SK-N-SH (cell line): ENCODE data around the gene HPDL. TPM values are rescaled to one million over a fixed set of nuclear protein-coding genes. Genes with fewer than 3 reads are reported as not detected.

Experiments
- CTCF ChIA-PET: fragments of 300-600, 350-600 bp; formaldehyde crosslinking; extraction: SDS; loops from one replicate; lab custom pipeline; 2021; lab: Yijun Ruan, JAX
- POLR2A ChIA-PET: fragments of 350-600 bp; sonication (Branson Sonifier 250); formaldehyde crosslinking; extraction: SDS; loops from one replicate; lab custom pipeline; 2020; ENCODE audit warnings: antibody characterized with exemption, inconsistent platforms; lab: Yijun Ruan, JAX
- DNase-seq: peaks from one replicate; pipeline ENCODE4 v3.0.0; 2012
- H2AFZ ChIP-seq: fragments of 200-600 bp; sonication (generic); 2 replicates; pipeline ENCODE4 v1.8.1; 2016; ENCODE audit warnings: antibody characterized with exemption, mild to moderate bottlenecking, low read depth
- H3F3A ChIP-seq: fragments of 200-600 bp; sonication (generic); replicated peaks from 2 replicates; pipeline ENCODE3; 2016; ENCODE audit warnings: antibody characterized with exemption, mild to moderate bottlenecking; ENCODE audit not compliant: insufficient read depth
- H3K27ac ChIP-seq, 2 experiments: fragments of 200-500 bp in 1 of 2; fragments of 200-600 bp in 1 of 2; sonication (Bioruptor generic) in 1 of 2; sonication (generic), shearing (Covaris generic) in 1 of 2; 2 replicates each; pipeline versions ENCODE4 v1.5.1 to v1.6.1; 2014 to 2016; ENCODE audit warnings: low read depth in 2 of 2, inconsistent platforms in 1 of 2, low read length in 1 of 2, mild to moderate bottlenecking in 1 of 2, mixed read lengths in 1 of 2
- H3K27me3 ChIP-seq: fragments of 200-600 bp; sonication (generic), shearing (Covaris generic); 2 replicates; pipeline ENCODE4 v1.6.1; 2016; ENCODE audit warnings: mixed run types; ENCODE audit not compliant: insufficient read depth
- H3K36me3 ChIP-seq, 2 experiments: fragments of 200-500 bp in 1 of 2; fragments of 200-600 bp in 1 of 2; sonication (Bioruptor generic) in 1 of 2; sonication (generic) in 1 of 2; replicated peaks in 1 of 2; 2 replicates each; pipeline versions ENCODE3 to v1.5.1; 2014 to 2016; ENCODE audit warnings: low read length in 1 of 2, mild to moderate bottlenecking in 1 of 2; ENCODE audit not compliant: insufficient read depth in 2 of 2, control insufficient read depth in 1 of 2
- H3K4me1 ChIP-seq, 2 experiments: fragments of 200-500 bp in 1 of 2; fragments of 200-600 bp in 1 of 2; sonication (Bioruptor generic) in 1 of 2; sonication (generic), shearing (Covaris generic) in 1 of 2; 2 replicates each; pipeline versions ENCODE4 v1.5.1 to v1.6.1; 2014 to 2016; ENCODE audit warnings: low read depth in 1 of 2, low read length in 1 of 2, mixed run types in 1 of 2; ENCODE audit not compliant: insufficient read depth in 2 of 2, control insufficient read depth in 1 of 2
- H3K4me2 ChIP-seq: fragments of 200-600 bp; sonication (generic), shearing (Covaris generic); 2 replicates; pipeline ENCODE4 v1.6.1; 2017; ENCODE audit warnings: mixed run types
- H3K4me3 ChIP-seq, 2 experiments: fragments of 200-500 bp in 1 of 2; fragments of 200-600 bp in 1 of 2; sonication (Bioruptor generic) in 1 of 2; sonication (generic), shearing (Covaris generic) in 1 of 2; 2 replicates each; pipeline versions ENCODE4 v1.5.1 to v1.8.1; 2014 to 2016; ENCODE audit warnings: low read depth in 2 of 2, inconsistent platforms in 1 of 2, low read length in 1 of 2, mild to moderate bottlenecking in 1 of 2, mixed read lengths in 1 of 2, moderate library complexity in 1 of 2
- H3K79me2 ChIP-seq: fragments of 200-600 bp; sonication (generic); 2 replicates; pipeline ENCODE4 v1.8.1; 2017; ENCODE audit warnings: mild to moderate bottlenecking; ENCODE audit not compliant: insufficient read depth
- H3K9ac ChIP-seq: fragments of 200-600 bp; sonication (generic); 2 replicates; pipeline ENCODE4 v1.6.1; 2017; ENCODE audit warnings: mixed run types
- H3K9me2 ChIP-seq: fragments of 200-600 bp; sonication (generic); 2 replicates; pipeline ENCODE4 v1.6.1; 2017; ENCODE audit warnings: mixed run types
- H3K9me3 ChIP-seq: fragments of 200-600 bp; sonication (generic); 2 replicates; pipeline ENCODE4 v1.6.1; 2017; ENCODE audit warnings: mixed run types, mild to moderate bottlenecking, moderate library complexity
- H4K20me1 ChIP-seq: fragments of 200-600 bp; sonication (generic); 2 replicates; pipeline ENCODE4 v1.6.1; 2017; ENCODE audit warnings: mild to moderate bottlenecking, mixed run types; ENCODE audit not compliant: insufficient read depth
- CHD2 ChIP-seq: fragments of 150-350 bp; IDR thresholded peaks from 2 replicates; pipeline ENCODE4 v1.6.1; 2018; ENCODE audit warnings: low read length; ENCODE audit not compliant: partially characterized antibody
- ELF1 ChIP-seq: IDR thresholded peaks from 2 replicates; pipeline ENCODE4 v1.4.0; 2012
- EP300 ChIP-seq, 2 experiments: IDR thresholded peaks; 2 replicates each; pipeline versions ENCODE4 v1.4.0 to v1.6.1; 2012; ENCODE audit warnings: borderline replicate concordance in 1 of 2, low read depth in 1 of 2, low read length in 1 of 2
- EZH2phosphoT487 ChIP-seq: fragments of 200-600 bp; sonication (generic); IDR thresholded peaks from 2 replicates; pipeline ENCODE4 v1.6.1; 2017; ENCODE audit warnings: low read depth, mixed run types, mild to moderate bottlenecking, antibody characterized with exemption, moderate library complexity, borderline replicate concordance
- FOXJ3 ChIP-seq: sonication (generic); formaldehyde crosslinking; IDR thresholded peaks from 2 replicates; pipeline ENCODE4 v1.5.1; 2020; ENCODE audit warnings: mild to moderate bottlenecking, missing genetic modification reagents
- IRF3 ChIP-seq: fragments of 150-350 bp; IDR thresholded peaks from 2 replicates; pipeline ENCODE4 v1.6.1; 2016; ENCODE audit warnings: mild to moderate bottlenecking, low read depth, low read length
- JUND ChIP-seq: IDR thresholded peaks from 2 replicates; pipeline ENCODE4 v1.4.0; 2012
- MEF2A ChIP-seq: IDR thresholded peaks from 2 replicates; pipeline ENCODE4 v1.4.0; 2012; ENCODE audit warnings: low read depth, borderline replicate concordance
- MXI1 ChIP-seq: IDR thresholded peaks from 2 replicates; pipeline ENCODE4 v1.6.1; 2012; ENCODE audit warnings: mild to moderate bottlenecking, low read depth, low read length, improper control_type of control experiment
- PBX3 ChIP-seq: IDR thresholded peaks from 2 replicates; pipeline ENCODE4; 2012
- RCOR1 ChIP-seq: fragments of 150-350 bp; IDR thresholded peaks from 2 replicates; pipeline ENCODE4 v1.6.1; 2017; ENCODE audit warnings: antibody characterized with exemption, low read length
- REST ChIP-seq: IDR thresholded peaks from 2 replicates; pipeline ENCODE4 v1.6.1; 2012; ENCODE audit warnings: mild to moderate bottlenecking, low read depth, low read length, moderate library complexity
- RXRA ChIP-seq: IDR thresholded peaks from 2 replicates; pipeline ENCODE4 v1.4.0; 2012; ENCODE audit warnings: low read depth, mild to moderate bottlenecking, borderline replicate concordance
- SIN3A ChIP-seq: IDR thresholded peaks from 2 replicates; pipeline ENCODE4 v1.6.1; 2012; ENCODE audit warnings: low read depth, mild to moderate bottlenecking, low read length, moderate library complexity, borderline replicate concordance
- SMC3 ChIP-seq: IDR thresholded peaks from 2 replicates; pipeline ENCODE4 v1.6.1; 2012; ENCODE audit warnings: low read depth, low read length, improper control_type of control experiment
- TCF12 ChIP-seq: IDR thresholded peaks from 2 replicates; pipeline ENCODE4 v1.4.0; 2012
- TEAD4 ChIP-seq: IDR thresholded peaks from 2 replicates; pipeline ENCODE4 v1.4.0; 2012; ENCODE audit warnings: mild to moderate bottlenecking, borderline replicate concordance; ENCODE audit not compliant: insufficient read depth
- YY1 ChIP-seq: IDR thresholded peaks from 2 replicates; pipeline ENCODE4 v1.4.0; 2012; ENCODE audit warnings: low read depth, mild to moderate bottlenecking
- WGBS: methylation state at CpG from one replicate; pipeline ENCODE4 v1.1.6; 2017; ENCODE audit warnings: low lambda C conversion rate; 5-methylcytosine and 5-hydroxymethylcytosine counted together
- polyA plus RNA-seq, 3 experiments: library from polyadenylated mRNA; depleted of rRNA; stranded (reverse); fragments of >200 nt; gene quantifications; 2 replicates each; pipeline ENCODE4 v1.2.3, GENCODE V29; 2012
- TF ChIP-seq, protein P1 (sequence below): fragments of 150-350 bp; IDR thresholded peaks from 2 replicates; pipeline ENCODE4 v1.6.1; 2017; ENCODE audit warnings: antibody characterized with exemption, low read length, low read depth, borderline replicate concordance
- TF ChIP-seq, protein P2 (sequence below): IDR thresholded peaks from 2 replicates; pipeline ENCODE4 v1.4.0; 2012; ENCODE audit warnings: low read depth, borderline replicate concordance

Gene HPDL
- polyA plus RNA-seq, 1 of the 3 experiments (the other 2 are of a cell fraction): 0.25 TPM

- 44% methylated on average over 3 of the region's 3 CpGs for WGBS
- H3K4me3 ChIP-seq: no peak overlapping the region
- H3K9me3 ChIP-seq: no peaks in the 10 kb centered on the region
- no peaks in the 10 kb centered on the region for H3K4me1 ChIP-seq
- ChIA-PET CTCF (interaction anchor here (1.0 to 2.2 kb wide), 2 partner anchors 16 to 71 kb away, joined by 4 to 12 read pairs; no protein-coding TSS in a partner anchor), POLR2A (no interaction called here)
- no peak for DNase-seq
- H2AFZ ChIP-seq: no peak overlapping the region
- no peaks in the 10 kb centered on the region for H3K27me3 ChIP-seq
- no peaks in the 10 kb centered on the region for H3K79me2 ChIP-seq
- H3K36me3 ChIP-seq: no peaks in the 10 kb centered on the region
- TF ChIP-seq YY1 (no peak), RCOR1 (no peak), TCF12 (no peak), CHD2 (no peak), JUND (no peak), FOXJ3 (CRISPR knock-in tag) (no peak), EP300 (IDR thresholded peaks at IDR 0.05; ENCODE audit: borderline replicate concordance in 1 of 2, low read depth in 1 of 2, low read length in 1 of 2) (no peak), IRF3 (no peak), SMC3 (no peak), TEAD4 (no peak), REST (no peak), SIN3A (no peak), EZH2phosphoT487 (no peak), MEF2A (no peak), RXRA (no peak), MXI1 (no peak), ELF1 (no peak), PBX3 (no peak)
- TF ChIP-seq, protein P1, sequence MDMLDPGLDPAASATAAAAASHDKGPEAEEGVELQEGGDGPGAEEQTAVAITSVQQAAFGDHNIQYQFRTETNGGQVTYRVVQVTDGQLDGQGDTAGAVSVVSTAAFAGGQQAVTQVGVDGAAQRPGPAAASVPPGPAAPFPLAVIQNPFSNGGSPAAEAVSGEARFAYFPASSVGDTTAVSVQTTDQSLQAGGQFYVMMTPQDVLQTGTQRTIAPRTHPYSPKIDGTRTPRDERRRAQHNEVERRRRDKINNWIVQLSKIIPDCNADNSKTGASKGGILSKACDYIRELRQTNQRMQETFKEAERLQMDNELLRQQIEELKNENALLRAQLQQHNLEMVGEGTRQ: no peak
- TF ChIP-seq, protein P2, sequence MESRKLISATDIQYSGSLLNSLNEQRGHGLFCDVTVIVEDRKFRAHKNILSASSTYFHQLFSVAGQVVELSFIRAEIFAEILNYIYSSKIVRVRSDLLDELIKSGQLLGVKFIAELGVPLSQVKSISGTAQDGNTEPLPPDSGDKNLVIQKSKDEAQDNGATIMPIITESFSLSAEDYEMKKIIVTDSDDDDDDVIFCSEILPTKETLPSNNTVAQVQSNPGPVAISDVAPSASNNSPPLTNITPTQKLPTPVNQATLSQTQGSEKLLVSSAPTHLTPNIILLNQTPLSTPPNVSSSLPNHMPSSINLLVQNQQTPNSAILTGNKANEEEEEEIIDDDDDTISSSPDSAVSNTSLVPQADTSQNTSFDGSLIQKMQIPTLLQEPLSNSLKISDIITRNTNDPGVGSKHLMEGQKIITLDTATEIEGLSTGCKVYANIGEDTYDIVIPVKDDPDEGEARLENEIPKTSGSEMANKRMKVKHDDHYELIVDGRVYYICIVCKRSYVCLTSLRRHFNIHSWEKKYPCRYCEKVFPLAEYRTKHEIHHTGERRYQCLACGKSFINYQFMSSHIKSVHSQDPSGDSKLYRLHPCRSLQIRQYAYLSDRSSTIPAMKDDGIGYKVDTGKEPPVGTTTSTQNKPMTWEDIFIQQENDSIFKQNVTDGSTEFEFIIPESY: no peak
- H3K9me2 ChIP-seq: no peaks in the 10 kb centered on the region
- H3K9ac ChIP-seq: no peak overlapping the region
- H3F3A ChIP-seq: no peaks in the 10 kb centered on the region
- H3K4me2 ChIP-seq: no peak overlapping the region
- H4K20me1 ChIP-seq: no peaks in the 10 kb centered on the region
- no peak overlapping the region for H3K27ac ChIP-seq
These were observed 48.7 kb downstream of the HPDL start for GRCh38 chr1:45375104-45376090.
